RKO (cell line): Measurements from ENCODE around the gene SNX9.

Source experiments
- DNase-seq: peaks from one replicate; pipeline ENCODE4 v3.0.0-alpha.2; 2016; ENCODE audit warnings: low spot score

Gene SNX9

DNA sequence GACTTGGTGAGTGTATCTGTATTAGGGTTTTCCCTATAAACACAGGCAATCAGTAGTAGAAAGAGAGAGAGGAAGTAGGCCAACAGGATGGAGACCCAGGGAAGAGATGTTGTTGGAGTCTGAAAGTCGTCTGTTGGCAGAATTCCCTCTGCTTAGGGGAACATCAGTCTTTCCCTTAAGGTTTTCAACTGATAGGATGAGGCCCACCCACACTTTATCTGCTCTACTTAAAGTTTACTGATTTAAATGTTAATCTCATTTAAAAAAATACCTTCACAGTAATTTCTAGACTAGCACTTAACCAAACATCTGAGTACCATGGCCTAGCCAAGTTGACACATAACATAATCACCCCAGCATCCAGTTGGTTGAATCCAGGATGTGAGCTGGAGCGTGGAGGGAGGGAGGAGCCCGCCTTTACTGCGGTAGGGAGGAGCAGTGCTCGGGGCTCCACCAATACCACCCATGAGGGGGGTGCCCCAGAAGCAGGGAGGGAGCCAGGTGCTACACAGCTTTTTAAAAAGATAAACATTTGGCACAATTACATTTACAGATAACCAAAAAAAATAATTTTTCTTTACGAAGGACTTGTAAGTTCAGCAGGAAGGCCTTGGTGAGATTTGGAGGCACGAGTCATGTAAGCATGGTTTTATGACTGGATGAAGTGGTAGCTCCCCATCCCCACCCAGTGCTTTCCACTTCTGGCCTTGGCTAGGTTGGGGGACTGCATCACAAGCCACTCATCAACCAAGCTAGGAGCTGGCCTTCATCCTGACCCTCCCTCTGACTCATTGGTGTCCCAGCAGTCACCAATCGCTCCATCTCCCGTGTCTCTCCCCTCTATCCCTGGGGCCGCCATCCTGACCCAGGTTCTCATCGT, 18.4 kb upstream of the SNX9 start:
- no peak for DNase-seq

DNA sequence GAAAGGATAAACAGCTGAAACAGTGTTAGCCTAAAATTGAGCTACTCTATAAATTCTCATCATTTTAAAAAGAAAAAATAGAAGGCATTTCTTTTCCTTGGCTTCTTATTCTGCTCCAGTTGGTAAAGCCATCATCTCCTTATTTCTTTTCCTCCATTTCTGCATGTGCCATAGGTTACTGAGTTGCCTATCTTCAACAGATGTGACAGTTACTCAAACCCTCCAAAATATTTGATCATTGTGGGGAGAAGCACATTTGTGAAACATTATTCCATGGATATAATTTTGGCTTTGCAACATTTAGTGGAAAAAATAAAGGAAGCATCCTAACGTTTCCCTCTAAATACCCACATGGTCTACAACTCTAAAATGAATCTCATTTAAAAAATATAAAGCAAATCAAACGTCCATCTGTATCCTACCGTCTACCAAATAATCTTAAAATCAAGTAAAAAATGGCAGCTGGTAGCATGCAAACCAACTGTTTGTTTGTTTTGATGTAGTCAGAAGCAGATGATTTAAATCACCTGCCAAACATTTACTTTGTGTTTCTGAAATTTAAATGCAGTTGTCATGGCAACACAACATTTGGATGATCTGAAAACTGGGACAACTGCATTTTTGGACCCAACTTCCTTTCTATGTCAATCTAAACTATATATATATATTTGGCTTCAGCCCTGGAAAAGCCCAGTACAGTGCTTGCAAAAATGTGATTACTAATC, 16.8 kb upstream of the SNX9 start:
- DNase-seq: no peak

DNA sequence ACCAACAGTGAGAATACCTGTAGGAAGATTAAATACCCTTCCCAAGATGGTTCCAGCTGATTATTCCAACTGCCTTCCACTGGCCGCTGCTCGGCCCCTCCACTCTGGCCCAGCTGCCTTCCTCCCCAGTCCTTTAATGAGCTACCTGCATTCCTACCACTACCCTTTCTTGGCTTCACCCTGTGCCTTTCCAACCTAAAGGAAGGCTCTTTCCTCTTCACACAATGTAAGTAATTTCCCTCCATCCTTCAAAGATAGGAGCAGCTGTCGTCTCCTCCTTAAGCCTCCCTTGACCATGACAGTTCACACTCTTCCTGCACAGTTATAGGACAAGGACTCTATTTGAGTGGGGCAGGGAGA, 16.2 kb upstream of the SNX9 start:
- DNase-seq: no peak

DNA sequence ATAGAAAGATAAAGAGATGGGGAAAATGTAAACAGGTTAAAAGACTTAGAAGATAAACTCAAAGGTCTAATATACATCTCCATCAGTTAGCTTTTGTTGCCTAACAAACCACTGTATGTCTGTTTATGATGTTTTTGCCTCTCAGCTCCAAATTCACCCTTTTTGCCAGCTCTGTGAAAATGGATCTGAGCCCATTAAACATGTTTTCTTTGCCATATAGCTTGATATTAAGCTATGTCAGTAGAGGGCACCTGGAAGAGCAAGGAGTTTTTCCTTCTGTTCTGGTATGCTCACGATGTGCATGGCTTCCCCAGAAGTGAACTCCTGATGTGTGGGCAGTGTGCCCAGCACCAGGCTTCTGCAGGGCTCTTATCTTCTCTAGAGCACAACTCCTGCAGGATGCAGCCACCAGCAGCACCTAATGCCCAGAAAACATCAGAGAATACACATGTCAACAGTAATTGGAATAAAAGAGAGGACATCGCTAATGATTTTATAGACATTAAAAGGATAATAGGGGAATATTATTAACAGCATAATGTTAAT, 14.6 kb upstream of the SNX9 start:
- DNase-seq: no peak

DNA sequence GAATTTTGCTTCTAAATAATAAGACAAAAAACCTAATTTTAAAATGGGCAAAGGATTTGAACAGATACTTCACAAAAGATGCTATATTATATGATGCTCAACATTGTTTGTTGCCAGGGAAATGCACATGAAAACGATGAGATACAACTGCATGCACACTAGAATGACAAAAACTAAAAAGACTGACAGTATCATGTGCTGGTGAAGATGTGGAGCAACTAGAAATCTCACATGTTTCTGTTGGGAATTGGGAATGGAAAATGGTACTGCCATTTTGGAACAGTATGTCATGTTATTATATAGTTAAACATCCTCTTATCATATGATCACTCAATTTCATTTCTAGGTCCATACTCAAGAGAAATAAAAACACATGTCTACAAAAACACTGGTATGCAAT, 13.4 kb upstream of the SNX9 start:
- DNase-seq: no peak

DNA sequence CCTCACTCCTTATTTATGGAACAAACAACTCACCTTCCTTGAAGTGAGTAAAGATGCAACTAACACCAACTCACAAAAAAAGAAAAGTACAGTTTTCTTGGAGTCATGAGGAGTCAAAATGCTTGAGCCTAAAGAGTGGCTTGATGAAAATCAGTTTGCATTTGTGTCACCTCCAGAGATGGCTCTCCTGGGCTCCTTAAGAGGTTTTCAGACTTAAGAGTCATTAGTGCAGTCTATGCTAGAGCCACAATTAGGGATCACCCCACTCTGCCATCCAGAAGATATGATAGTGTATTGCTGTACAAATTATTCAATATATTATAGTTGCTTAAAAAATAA, 11.9 kb upstream of the SNX9 start:
- no peak for DNase-seq

DNA sequence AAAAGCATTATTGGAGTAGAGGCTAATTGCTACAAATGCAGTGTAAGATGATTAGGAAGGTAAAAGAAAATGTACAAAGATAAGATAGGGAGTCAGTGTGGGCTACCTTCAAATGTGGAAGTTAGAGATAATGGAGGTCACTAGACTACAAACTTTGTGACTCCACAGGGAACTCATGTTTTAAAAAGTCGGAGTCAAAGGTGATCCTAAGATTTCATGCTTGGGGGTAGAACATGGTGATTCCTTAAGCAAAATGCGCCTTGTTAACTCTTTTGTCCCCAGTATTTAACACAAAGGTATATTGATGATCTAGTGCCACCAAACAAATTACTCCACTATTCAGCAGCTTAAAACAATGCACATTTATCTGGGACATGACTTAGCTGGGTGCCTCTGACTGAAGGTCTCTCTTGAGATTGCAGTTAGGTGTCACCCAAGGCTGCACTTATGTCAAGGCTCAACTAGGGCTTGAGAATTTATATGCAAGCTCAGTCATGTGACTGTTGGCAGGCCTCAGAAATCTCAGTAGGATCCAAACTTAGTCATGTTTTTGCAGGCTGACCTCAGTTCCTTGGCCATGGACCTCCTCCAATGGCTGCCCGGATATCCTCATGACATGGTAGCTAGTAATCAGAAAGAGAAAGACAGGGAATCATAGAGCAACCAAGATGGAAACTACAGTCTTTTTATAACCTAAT, 11.4 kb upstream of the SNX9 start:
- peak; percentile 55 for DNase-seq

DNA sequence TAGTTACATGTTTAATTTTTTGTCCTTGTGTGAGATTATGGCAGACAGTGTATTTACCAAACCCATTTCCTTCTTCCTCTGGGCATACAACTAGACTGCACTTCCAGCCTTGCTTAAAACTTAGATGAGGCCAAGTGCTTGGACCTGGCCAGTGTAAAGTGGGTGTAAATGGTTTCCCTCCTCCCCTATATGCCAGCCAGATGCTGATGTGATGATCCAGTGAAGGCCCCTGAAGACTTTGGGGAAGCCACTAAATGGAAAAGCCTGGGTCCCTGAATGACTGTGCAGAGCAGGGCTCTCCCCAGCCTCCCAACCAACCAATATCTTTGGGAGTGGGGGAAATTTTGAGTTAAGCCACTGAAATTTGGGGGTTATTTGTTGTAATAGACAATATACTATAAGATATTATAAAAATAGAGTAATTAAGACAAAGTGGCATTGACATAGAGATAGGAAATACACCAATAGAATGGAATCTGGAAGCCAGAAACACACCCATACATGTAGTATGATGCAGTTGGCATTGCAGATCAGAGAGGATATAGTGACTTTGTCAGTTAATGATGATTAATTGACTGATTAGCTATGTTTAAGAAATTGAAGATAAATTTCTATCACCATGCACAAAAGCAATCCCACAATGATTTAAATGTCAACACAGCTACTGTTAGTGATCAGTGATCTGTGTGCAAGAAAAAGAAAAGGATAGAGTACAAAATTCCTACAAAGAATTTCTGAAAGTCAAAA, 10.4 kb upstream of the SNX9 start:
- DNase-seq: no peak

DNA sequence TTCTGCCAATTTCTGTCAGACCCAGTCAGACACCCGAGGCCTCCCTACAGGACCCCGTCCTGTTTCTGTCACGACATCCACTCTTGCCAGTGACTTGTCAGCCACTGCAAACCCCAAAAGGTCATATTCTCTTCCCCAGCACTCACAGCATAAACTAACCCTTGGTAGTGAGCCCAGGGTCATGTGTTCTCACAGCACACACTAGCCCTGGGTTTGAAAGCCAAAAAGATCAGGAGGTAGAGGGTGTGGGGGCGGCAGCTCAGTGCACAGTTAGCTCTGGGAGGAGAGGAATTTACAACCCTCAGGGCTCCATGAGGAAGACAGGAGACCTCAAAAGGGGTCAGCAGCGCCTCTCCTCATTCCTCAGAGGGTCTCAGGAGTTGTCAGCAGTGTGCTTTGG, 9.9 kb upstream of the SNX9 start:
- DNase-seq: no peak

DNA sequence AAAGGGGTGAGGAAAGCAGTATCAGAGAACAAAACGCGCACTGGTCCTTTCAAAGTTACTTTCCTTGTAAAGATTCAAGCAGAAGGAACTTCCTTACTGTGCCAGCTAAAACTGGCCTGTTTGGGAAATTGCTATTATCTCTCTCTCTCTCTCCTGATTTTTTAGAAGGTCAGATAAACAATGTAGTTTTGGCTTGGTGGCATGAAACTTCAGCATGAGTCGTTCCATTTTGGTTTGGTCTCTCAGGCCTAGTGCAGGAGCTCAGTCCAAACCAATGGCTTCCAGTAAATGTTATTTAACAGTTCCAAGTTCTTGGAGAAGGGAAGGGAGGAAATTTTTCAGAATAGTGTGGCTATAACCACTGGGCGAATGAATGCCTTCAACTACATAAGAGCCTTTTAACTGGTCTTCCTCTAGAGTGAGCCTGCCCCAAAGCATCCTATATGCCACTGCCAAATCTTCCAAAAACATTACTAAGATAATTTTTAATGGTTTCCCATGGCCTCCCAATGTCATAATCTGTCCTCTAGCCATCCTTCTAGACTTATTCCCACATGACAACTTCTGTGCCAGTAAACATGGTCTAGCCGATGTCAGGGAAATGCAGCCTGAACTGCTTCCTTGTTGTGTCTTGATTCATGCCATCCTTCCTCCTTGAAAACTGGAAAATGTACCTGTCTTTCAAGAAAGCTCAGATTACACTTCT, 9.1 kb upstream of the SNX9 start:
- no peak for DNase-seq

DNA sequence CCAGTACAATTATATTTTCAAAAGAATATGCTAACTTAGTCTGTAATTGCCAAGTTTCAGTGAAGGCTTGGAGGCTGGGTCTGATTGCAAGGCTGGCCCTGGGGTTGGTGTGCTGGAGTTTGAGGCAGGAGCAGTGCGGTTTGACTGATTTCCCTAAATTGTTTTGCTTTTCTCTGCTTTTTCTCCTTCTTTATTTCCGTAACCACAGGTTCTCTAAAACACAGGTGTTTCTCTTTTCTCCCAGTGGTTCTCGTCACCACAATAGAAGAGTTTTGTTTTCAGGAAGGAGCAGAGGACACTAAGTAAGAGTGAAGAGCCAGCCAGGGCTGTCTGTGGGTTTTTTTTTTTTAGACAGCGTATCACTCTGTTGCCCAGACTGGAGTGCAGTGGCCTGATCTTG, 8.2 kb upstream of the SNX9 start:
- DNase-seq: no peak

DNA sequence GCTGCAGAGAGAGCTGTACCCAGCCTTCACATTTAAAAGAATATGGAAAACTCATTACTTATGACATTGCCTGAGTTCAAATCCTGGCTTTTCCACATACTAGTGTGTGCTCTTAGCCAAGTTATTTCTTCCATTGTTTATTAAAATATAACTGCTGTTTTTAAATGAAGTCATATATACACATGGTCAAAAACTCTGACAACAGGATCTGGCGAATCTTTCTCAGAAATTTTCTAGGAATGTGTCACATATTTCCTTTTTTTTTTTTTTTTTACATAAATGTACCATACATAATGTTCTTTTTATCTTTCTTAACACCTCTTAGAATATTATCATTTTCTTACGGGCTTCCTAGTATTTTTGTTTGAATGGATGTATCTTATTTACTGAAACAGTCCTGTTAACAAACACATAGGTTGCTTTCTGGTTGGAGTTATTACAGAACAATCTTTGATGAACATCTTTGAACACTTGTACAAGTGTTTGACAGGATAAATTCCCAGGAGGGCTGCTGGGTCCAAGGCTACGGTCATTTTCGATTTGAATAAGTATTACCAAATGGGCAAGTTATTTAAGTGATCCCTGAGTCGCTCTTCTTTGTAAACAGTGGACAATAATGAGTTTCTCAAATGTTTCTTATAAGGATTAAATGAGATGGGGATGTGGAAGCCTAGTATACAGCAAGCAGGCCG, 1.6 kb upstream of the SNX9 start:
- DNase-seq: no peak

DNA sequence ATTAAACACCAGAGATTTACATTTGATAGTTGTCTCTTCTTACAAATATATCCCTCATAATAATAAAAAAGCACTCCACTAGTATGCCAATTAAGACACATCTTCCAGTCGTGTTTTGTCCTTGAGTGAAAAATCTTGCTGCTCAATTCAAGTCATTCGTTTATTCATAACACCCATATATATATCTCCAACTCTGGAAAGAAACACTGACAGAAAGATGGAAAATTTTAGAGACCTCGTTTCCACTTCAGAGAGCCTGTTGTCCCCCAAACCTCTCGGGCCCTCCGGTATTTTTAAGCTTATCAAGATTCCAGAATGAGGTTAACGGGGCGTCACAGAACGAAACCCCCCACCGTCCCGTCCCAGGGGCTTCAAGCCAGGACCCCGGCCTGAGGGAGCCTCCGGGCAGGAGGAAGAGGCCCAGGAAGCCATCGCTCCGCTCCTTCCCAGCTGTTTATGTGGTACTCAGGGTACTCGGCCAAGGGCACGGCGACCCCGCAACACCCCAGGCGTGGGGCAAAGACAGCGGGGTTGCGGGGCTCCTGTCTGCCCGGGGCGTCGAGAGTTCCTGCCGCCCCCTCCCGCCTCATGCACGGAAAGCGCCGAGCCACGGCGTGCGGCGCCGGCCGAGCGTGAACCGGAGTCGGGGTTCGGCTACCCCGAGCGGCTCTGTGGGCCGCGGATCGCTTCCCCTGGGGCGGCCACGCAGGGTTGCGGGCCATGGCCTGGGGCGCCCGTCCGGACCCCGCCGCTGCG, 623 bp upstream of the SNX9 start:
- DNase-seq: no peak

DNA sequence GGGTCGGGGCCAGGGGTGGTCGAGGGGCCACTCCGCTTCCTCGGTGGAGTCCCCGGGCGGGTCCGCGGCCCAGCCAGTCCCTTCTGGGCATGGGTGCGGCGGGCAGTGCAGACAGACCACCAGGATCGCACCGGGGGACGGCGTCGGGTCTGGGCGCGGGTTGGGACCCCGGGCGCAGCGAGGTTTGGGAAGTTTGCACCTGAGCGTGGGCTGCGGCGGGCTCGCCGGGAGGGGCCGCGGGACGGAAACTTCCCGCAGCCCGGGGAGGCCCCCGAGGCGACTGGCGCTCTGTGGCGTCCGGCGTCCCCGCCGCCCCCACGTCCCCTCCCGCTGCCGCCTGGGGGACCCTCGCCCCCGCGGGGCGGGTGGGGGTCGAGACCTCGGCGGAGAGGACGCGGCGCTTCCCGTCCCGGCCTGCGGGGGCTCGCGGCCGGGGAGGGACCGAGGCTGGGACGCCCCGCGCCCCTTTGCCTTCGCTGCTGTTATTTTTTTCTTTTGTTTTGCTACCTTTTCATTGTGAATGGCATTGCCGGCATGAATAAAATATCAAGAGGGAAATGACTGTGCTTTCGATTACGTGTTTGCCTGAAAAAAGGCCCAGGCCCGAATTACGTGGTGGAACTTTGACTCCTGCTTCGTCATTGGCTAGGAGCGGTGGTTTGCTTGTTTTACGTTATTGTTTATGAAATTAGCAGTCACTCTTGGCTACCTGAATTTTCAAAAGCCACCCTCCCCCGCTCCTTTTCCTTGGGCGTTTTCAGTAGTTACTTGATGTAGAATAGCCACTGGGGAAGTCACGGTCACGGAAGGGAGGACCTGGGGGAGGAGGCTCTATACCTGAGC, 703 bp downstream of the SNX9 start:
- DNase-seq: peak; percentile 86

DNA sequence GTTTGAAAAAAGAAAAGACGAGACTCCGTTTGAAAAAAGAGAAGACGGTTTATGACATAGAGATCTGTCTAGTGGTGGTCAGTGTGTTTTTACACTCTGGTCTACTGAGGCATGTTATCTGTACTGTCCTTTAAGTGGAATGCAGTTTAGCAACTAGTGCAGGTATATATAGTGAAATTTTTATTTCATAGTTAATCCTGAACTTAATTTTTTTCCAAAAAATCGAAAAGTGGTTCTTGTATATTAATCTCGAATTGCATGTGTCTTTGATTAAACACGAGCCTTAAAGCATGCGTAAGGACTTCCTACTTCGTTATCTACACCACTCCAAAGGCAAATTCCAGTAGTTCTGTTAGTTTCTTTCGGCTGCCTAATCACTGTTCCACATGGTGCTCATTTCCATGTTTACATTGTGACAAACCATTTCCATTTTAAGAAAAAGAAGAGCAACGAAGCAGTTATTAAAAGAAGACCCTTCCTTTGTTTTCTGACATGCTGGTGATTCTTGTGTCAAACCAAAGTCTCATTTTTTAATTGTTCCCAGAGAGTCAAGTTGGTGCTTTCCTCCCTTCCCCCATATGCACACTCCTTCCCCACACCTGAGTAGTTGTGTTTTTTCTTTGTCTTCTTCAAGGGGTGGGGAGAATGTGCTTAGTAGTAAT, 2.3 kb downstream of the SNX9 start:
- DNase-seq: peak; percentile 31

DNA sequence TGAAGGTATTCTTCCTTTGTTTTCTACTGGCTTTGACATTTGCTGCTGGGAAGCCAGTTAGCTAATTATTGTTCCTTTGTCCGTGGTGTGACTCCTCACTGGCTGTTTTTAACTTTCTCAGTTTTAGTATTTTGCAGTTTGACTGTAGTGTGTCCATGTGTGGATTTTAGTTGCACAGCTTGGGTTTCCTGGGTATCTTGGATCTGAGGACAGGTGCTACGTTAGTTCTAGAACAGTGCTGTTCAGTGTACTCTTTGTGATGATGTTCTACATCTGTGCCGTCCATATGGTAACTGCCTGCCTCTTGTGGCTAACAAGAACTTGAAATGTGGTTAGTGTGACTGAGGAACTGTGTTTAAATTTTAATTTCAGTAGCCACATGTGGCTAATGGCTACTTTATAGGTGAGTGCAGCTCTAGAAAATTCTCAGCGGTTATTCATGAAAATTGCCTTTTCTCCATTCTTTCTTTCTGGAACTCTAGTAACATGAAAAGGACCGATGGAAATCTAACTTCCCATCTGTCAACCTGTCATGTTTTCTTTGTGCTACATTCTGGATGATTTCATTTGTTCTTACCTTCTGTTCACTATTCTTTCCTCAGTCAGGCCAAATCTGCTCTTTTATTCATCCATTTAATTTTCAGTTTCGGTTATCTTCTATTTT, 7.4 kb downstream of the SNX9 start:
- DNase-seq: no peak

DNA sequence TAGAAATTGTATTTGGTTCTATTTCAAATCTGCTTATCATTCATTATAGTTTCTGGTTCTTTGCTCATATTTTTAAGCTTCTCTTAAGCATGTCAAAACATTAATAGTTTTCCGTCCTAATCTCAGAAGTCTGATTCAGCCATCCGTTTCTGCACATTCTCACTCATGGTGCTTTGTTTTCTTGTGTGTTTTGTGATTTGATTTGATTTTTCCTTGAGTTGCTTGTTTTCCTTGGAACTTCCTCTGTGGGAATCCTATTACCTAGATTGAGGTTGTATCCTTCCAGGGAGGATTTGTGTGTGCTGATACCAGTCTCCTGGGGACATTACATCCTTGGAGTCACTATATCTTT, 7.9 kb downstream of the SNX9 start:
- no peak for DNase-seq
